ENCODE results near the gene ITGA7. TPM values are rescaled to one million over a fixed set of nuclear protein-coding genes. Genes with fewer than 3 reads are reported as not detected.

The ITGA7 gene
- total and polyA plus RNA-seq, 2 of the 8 experiments (the other 6 are each of a cell fraction or from before 2014, with no cell fraction given), result 57.6 to 86.1 TPM

- TF ChIP-seq, protein P1, sequence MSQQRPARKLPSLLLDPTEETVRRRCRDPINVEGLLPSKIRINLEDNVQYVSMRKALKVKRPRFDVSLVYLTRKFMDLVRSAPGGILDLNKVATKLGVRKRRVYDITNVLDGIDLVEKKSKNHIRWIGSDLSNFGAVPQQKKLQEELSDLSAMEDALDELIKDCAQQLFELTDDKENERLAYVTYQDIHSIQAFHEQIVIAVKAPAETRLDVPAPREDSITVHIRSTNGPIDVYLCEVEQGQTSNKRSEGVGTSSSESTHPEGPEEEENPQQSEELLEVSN (IDR thresholded peaks at IDR 0.05), result no peak
- TF ChIP-seq FOSL1 (IDR thresholded peaks at IDR 0.05; ENCODE audit: insufficient read depth, low read depth, low read length), result no peak
- no peak for TF ChIP-seq CHD2 (IDR thresholded peaks at IDR 0.05; ENCODE audit: low read length)
- no peak for TF ChIP-seq BRCA1 (IDR thresholded peaks at IDR 0.05; ENCODE audit: low read depth, low read length)
- no peak for TF ChIP-seq SP4 (IDR thresholded peaks at IDR 0.05; ENCODE audit: low read length)
- TF ChIP-seq ASH2L (IDR thresholded peaks at IDR 0.05; ENCODE audit: low read length), result no peak
- no peak for TF ChIP-seq SUZ12 (IDR thresholded peaks at IDR 0.05; ENCODE audit: low read length)
- no peak; a peak in 1 of 4 replicates for TF ChIP-seq HDAC2 (IDR thresholded peaks at IDR 0.05; ENCODE audit: borderline replicate concordance in 1 of 2, low read depth in 2 of 2, low read length in 2 of 2)
- no peak for TF ChIP-seq KDM1A (IDR thresholded peaks at IDR 0.05; ENCODE audit: borderline replicate concordance, low read length)
- no peak for TF ChIP-seq ZNF274 (IDR thresholded peaks at IDR 0.05; ENCODE audit: borderline replicate concordance, extremely low read depth, low read length)
- no peak for TF ChIP-seq JUN (IDR thresholded peaks at IDR 0.05; ENCODE audit: low read depth, low read length)
- no peak for TF ChIP-seq SIX5 (IDR thresholded peaks at IDR 0.05; ENCODE audit: low read depth, low read length)
- no peak for TF ChIP-seq NANOG (IDR thresholded peaks at IDR 0.05; ENCODE audit: insufficient read depth, low read depth, low read length, poor library complexity, severe bottlenecking)
- TF ChIP-seq CBX5 (IDR thresholded peaks at IDR 0.05; ENCODE audit: low read depth, low read length), result no peak
- no peak for TF ChIP-seq BCL11A (IDR thresholded peaks at IDR 0.05; ENCODE audit: low read depth in 2 of 2, low read length in 2 of 2)
- TF ChIP-seq CREB1 (IDR thresholded peaks at IDR 0.05), result peak; percentile 64; the same call in 1 of the 2 replicates
- no peak for TF ChIP-seq MAFK (IDR thresholded peaks at IDR 0.05; ENCODE audit: low read depth, low read length)
- no peak for TF ChIP-seq TCF12 (IDR thresholded peaks at IDR 0.05; ENCODE audit: low read depth, low read length)
- no peak for TF ChIP-seq HDAC6 (IDR thresholded peaks at IDR 0.05; ENCODE audit: low read depth, low read length)
- no peak for TF ChIP-seq GTF2F1 (IDR thresholded peaks at IDR 0.05; ENCODE audit: borderline replicate concordance, low read depth, low read length)
- no peak for TF ChIP-seq TEAD4 (IDR thresholded peaks at IDR 0.05; ENCODE audit: low read depth, low read length)
- TF ChIP-seq RBBP5 (IDR thresholded peaks at IDR 0.05; ENCODE audit: borderline replicate concordance, low read depth, low read length), result peak; percentile 63; the same call in 1 of the 2 replicates
- no peak for TF ChIP-seq RXRA (IDR thresholded peaks at IDR 0.05; ENCODE audit: insufficient read depth, low read depth, low read length)
- no peak for TF ChIP-seq TBP (IDR thresholded peaks at IDR 0.05; ENCODE audit: low read depth, low read length)
Measured at GRCh38 chr12:55728939-55729818, 21.5 kb upstream of the ITGA7 start, which contains the start of gene CD63 (continued).
